Transverse colon (tissue), 3 donors: Measurements from ENCODE around the gene OR1D5.
"Not testable (repeated sequence)": the region's sequence is repeated elsewhere in the genome, so short reads cannot be mapped to it uniquely, and the experiment has no call there.

ENCODE experiments used
- EP300 ChIP-seq: sonication (generic); formaldehyde crosslinking; IDR thresholded peaks from one replicate; pipeline ENCODE4 v1.6.1; 2017; ENCODE audit warnings: antibody characterized with exemption, low read depth
- POLR2A ChIP-seq: fragments of 450-650 bp; IDR thresholded peaks from one replicate; pipeline ENCODE4 v1.6.1; 2016; ENCODE audit warnings: antibody characterized with exemption, mild to moderate bottlenecking, moderate library complexity
- TF ChIP-seq, protein P1 (sequence below), 5 experiments: fragments of 200-600 bp in 3 of 5; fragments of 450-650 bp in 2 of 5; sonication (generic) in 3 of 5; IDR thresholded peaks; 1 replicate in 2 of 5; 2 replicates in 3 of 5; pipeline ENCODE4 v1.5.1; 2016 to 2017; ENCODE audit warnings: antibody characterized with exemption in 5 of 5, inconsistent platforms in 3 of 5, mild to moderate bottlenecking in 2 of 5, moderate library complexity in 1 of 5

DNA sequence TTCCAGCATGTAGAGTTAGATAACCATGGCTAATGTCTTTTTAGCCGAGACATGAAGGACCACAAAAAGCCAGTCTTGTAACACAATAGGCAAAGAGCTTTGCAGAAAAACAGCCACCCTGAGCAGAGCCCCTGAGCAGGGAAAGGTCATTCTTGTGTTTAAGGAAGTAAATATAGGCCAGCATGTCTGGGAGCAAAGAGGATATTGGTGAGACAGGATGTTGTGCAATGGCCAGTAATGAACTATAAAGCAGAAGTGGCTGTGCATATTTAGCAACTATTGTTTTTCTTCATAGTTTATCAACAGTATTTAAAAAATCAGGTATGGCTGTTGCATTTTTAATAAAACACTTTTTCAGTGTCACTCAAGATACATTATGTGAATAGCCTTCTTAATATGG is 1.8 kb upstream of the OR1D5 start:
- TF ChIP-seq, protein P1, sequence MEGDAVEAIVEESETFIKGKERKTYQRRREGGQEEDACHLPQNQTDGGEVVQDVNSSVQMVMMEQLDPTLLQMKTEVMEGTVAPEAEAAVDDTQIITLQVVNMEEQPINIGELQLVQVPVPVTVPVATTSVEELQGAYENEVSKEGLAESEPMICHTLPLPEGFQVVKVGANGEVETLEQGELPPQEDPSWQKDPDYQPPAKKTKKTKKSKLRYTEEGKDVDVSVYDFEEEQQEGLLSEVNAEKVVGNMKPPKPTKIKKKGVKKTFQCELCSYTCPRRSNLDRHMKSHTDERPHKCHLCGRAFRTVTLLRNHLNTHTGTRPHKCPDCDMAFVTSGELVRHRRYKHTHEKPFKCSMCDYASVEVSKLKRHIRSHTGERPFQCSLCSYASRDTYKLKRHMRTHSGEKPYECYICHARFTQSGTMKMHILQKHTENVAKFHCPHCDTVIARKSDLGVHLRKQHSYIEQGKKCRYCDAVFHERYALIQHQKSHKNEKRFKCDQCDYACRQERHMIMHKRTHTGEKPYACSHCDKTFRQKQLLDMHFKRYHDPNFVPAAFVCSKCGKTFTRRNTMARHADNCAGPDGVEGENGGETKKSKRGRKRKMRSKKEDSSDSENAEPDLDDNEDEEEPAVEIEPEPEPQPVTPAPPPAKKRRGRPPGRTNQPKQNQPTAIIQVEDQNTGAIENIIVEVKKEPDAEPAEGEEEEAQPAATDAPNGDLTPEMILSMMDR (IDR thresholded peaks at IDR 0.05): not testable (repeated sequence)
- not testable (repeated sequence) for TF ChIP-seq POLR2A, EP300
